ENCODE data around the gene TMTC3. TPM values are rescaled to one million over a fixed set of nuclear protein-coding genes. Genes with fewer than 3 reads are reported as not detected.

The TMTC3 gene
- total RNA-seq, 1 experiment from 2014 or later: 30.8 TPM

GRCh38 chr12:88238406-88238805, 96.3 kb downstream of the TMTC3 start:
- no peak overlapping the region for H3K27ac Mint-ChIP-seq (ENCODE audit: unreplicated experiment)
- no peak for DNase-seq
- H3K27me3 Mint-ChIP-seq (ENCODE audit: unreplicated experiment): no peaks in the 10 kb centered on the region
- peaks cover 35% of the 10 kb centered on the region for H3K4me1 Mint-ChIP-seq (ENCODE audit: low read depth, unreplicated experiment)
- no peaks in the 10 kb centered on the region for H3K9me3 Mint-ChIP-seq (ENCODE audit: low read depth, unreplicated experiment)
- CTCF ChIA-PET: interaction anchor here (0.6 kb wide), 1 partner anchor 476 kb away, joined by 3 read pairs; no protein-coding TSS in a partner anchor
- H3K4me3 Mint-ChIP-seq (ENCODE audit: low read depth, unreplicated experiment): no peak overlapping the region
- H3K36me3 Mint-ChIP-seq (ENCODE audit: insufficient read depth, unreplicated experiment): no peaks in the 10 kb centered on the region
- intact Hi-C loops (cut with micrococcal nuclease; ENCODE audit: unreplicated experiment): no loop called here
- no peak for TF ChIP-seq CTCF (IDR thresholded peaks at IDR 0.05; ENCODE audit: unreplicated experiment)
- BruUV-seq (replicated peaks): no TSS peak

GRCh38 chr12:88241862-88242570, 99.9 kb downstream of the TMTC3 start:
- Mint-ChIP-seq H3K4me1 (ENCODE audit: low read depth, unreplicated experiment) (peaks cover 41% of the 10 kb centered on the region), H3K27me3 (ENCODE audit: unreplicated experiment) (peaks cover 20% of the 10 kb centered on the region), H3K27ac (ENCODE audit: unreplicated experiment) (peak overlapping the region; percentile 95), H3K4me3 (ENCODE audit: low read depth, unreplicated experiment) (peak overlapping the region; percentile 25), H3K9me3 (ENCODE audit: low read depth, unreplicated experiment) (no peaks in the 10 kb centered on the region), H3K36me3 (ENCODE audit: insufficient read depth, unreplicated experiment) (no peaks in the 10 kb centered on the region)
- intact Hi-C loops (cut with micrococcal nuclease; ENCODE audit: unreplicated experiment): no loop called here
- TF ChIP-seq CTCF (IDR thresholded peaks at IDR 0.05; ENCODE audit: unreplicated experiment): no peak
- BruUV-seq (replicated peaks): no TSS peak
- peak; percentile 42 for DNase-seq
- CTCF ChIA-PET: interaction anchor here (0.8 kb wide), 1 partner anchor 336 kb away, joined by 4 read pairs; no protein-coding TSS in a partner anchor

- Mint-ChIP-seq H3K36me3 (ENCODE audit: insufficient read depth, unreplicated experiment) (no peaks in the 10 kb centered on the region), H3K4me3 (ENCODE audit: low read depth, unreplicated experiment) (peak overlapping the region; percentile 25), H3K27ac (ENCODE audit: unreplicated experiment) (peak overlapping the region; percentile 95), H3K4me1 (ENCODE audit: low read depth, unreplicated experiment) (peaks cover 44% of the 10 kb centered on the region), H3K9me3 (ENCODE audit: low read depth, unreplicated experiment) (no peaks in the 10 kb centered on the region), H3K27me3 (ENCODE audit: unreplicated experiment) (peaks cover 20% of the 10 kb centered on the region)
- intact Hi-C loops (cut with micrococcal nuclease; ENCODE audit: unreplicated experiment): no loop called here
- no TSS peak for BruUV-seq (replicated peaks)
- CTCF ChIA-PET: interaction anchor here (0.6 to 0.8 kb wide), 2 partner anchors 63 to 336 kb away, joined by 4 to 6 read pairs; no protein-coding TSS in a partner anchor
- no peak for DNase-seq
- no peak for TF ChIP-seq CTCF (IDR thresholded peaks at IDR 0.05; ENCODE audit: unreplicated experiment)
Measured at GRCh38 chr12:88242571-88242925, 100.4 kb downstream of the TMTC3 start.

GRCh38 chr12:88242939-88243338, 100.8 kb downstream of the TMTC3 start:
- intact Hi-C loops (cut with micrococcal nuclease; ENCODE audit: unreplicated experiment): no loop called here
- Mint-ChIP-seq H3K4me1 (ENCODE audit: low read depth, unreplicated experiment) (peaks cover 40% of the 10 kb centered on the region), H3K36me3 (ENCODE audit: insufficient read depth, unreplicated experiment) (no peaks in the 10 kb centered on the region), H3K9me3 (ENCODE audit: low read depth, unreplicated experiment) (no peaks in the 10 kb centered on the region), H3K27me3 (ENCODE audit: unreplicated experiment) (peaks cover 20% of the 10 kb centered on the region), H3K4me3 (ENCODE audit: low read depth, unreplicated experiment) (no peak overlapping the region), H3K27ac (ENCODE audit: unreplicated experiment) (peak overlapping the region; percentile 95)
- BruUV-seq (replicated peaks): no TSS peak
- no peak for TF ChIP-seq CTCF (IDR thresholded peaks at IDR 0.05; ENCODE audit: unreplicated experiment)
- DNase-seq: no peak
- CTCF ChIA-PET: interaction anchor here (0.6 kb wide), 1 partner anchor 63 kb away, joined by 6 read pairs; no protein-coding TSS in a partner anchor

Measured in Calu3 (cell line).